Gastroesophageal sphincter (tissue), 4 donors: ENCODE results near the gene CCDC185. TPM values are rescaled to one million over a fixed set of nuclear protein-coding genes. Genes with fewer than 3 reads are reported as not detected.

Experiments
- ATAC-seq: fragments of 150-250 bp; one replicate; pipeline ENCODE4 v1.9.1; 2016; ENCODE audit warnings: mild to moderate bottlenecking, moderate library complexity
- H3K27ac ChIP-seq, 4 donors: fragments of 200-600 bp; sonication (generic) in 3 of 4; 1 replicate in 3 of 4; 2 replicates in 1 of 4; pipeline ENCODE4 v1.5.1; 2016 to 2019
- H3K27me3 ChIP-seq: fragments of 200-600 bp; sonication (generic); one replicate; pipeline ENCODE4 v1.5.1; 2019
- H3K36me3 ChIP-seq, 2 donors: fragments of 200-600 bp; sonication (generic); one replicate each; pipeline ENCODE4 v1.5.1; 2019; ENCODE audit warnings: control low read depth in 1 of 2
- H3K4me1 ChIP-seq, 3 donors: fragments of 200-600 bp; sonication (generic); 1 replicate in 2 of 3; 2 replicates in 1 of 3; pipeline ENCODE4 v1.5.1; 2016 to 2019; ENCODE audit warnings: control low read depth in 2 of 3
- H3K4me3 ChIP-seq, 2 donors: fragments of 200-600 bp; sonication (generic); one replicate each; pipeline ENCODE4 v1.5.1; 2019; ENCODE audit warnings: mild to moderate bottlenecking in 1 of 2, moderate library complexity in 1 of 2
- H3K9me3 ChIP-seq, 3 donors: fragments of 200-600 bp; sonication (generic); one replicate each; pipeline ENCODE4 v1.5.1; 2017 to 2019; ENCODE audit warnings: control low read depth in 2 of 3
- EP300 ChIP-seq: sonication (generic); formaldehyde crosslinking; IDR thresholded peaks from one replicate; pipeline ENCODE4 v1.6.1; 2017; ENCODE audit warnings: antibody characterized with exemption, mild to moderate bottlenecking
- POLR2A ChIP-seq, 2 donors: fragments of 450-650 bp; IDR thresholded peaks; one replicate each; pipeline ENCODE4 v1.6.1; 2017; ENCODE audit warnings: antibody characterized with exemption in 2 of 2, mild to moderate bottlenecking in 2 of 2, moderate library complexity in 1 of 2
- POLR2AphosphoS5 ChIP-seq: sonication (generic); formaldehyde crosslinking; IDR thresholded peaks from one replicate; pipeline ENCODE4 v1.6.1; 2017; ENCODE audit warnings: antibody characterized with exemption
- WGBS, 2 donors: methylation state at CpG; one replicate each; pipeline ENCODE4 v1.1.5; 2018; ENCODE audit warnings: low coverage in 1 of 2; 5-methylcytosine and 5-hydroxymethylcytosine counted together
- total RNA-seq, 4 donors: library from RNA; depleted of rRNA; stranded (reverse); fragments of >200 nt; gene quantifications; one replicate each; pipeline ENCODE4 v1.1.0, GENCODE V29; 2016
- TF ChIP-seq, protein P1 (sequence below), 4 experiments: fragments of 200-600 bp in 2 of 4; fragments of 450-650 bp in 2 of 4; sonication (generic) in 1 of 4; IDR thresholded peaks; one replicate each; pipeline ENCODE4 v1.5.1; 2017 to 2019; ENCODE audit warnings: antibody characterized with exemption in 4 of 4, mild to moderate bottlenecking in 2 of 4, moderate library complexity in 2 of 4

Gene CCDC185
- total RNA-seq, 4 donors from 2014 or later = 0.50 TPM; not detected in 3

- 83% methylated on average over 1 of the region's 1 CpG; no CpG with 5 or more reads in 1 of the 2 donors for WGBS, 2 donors
Measured at GRCh38 chr1:223421025-223421424, 27.8 kb downstream of the CCDC185 start.

GRCh38 chr1:223421676-223422075, 28.5 kb downstream of the CCDC185 start:
- no peak for ATAC-seq
- Histone ChIP-seq H3K9me3 (no peaks in the 10 kb centered on the region), H3K27ac (no peak overlapping the region), H3K36me3 (no peaks in the 10 kb centered on the region), H3K4me1 (peaks cover 0 to 22% (median 0%) of the 10 kb centered on the region in 3 donors), H3K4me3 (no peak overlapping the region), H3K27me3 (no peaks in the 10 kb centered on the region)
- TF ChIP-seq POLR2AphosphoS5 (no peak), EP300 (no peak), POLR2A (IDR thresholded peaks at IDR 0.05) (no peak)
- TF ChIP-seq, protein P1, sequence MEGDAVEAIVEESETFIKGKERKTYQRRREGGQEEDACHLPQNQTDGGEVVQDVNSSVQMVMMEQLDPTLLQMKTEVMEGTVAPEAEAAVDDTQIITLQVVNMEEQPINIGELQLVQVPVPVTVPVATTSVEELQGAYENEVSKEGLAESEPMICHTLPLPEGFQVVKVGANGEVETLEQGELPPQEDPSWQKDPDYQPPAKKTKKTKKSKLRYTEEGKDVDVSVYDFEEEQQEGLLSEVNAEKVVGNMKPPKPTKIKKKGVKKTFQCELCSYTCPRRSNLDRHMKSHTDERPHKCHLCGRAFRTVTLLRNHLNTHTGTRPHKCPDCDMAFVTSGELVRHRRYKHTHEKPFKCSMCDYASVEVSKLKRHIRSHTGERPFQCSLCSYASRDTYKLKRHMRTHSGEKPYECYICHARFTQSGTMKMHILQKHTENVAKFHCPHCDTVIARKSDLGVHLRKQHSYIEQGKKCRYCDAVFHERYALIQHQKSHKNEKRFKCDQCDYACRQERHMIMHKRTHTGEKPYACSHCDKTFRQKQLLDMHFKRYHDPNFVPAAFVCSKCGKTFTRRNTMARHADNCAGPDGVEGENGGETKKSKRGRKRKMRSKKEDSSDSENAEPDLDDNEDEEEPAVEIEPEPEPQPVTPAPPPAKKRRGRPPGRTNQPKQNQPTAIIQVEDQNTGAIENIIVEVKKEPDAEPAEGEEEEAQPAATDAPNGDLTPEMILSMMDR (IDR thresholded peaks at IDR 0.05) = no peak
- 31 to 44% methylated on average over 2 of the region's 2 CpGs for WGBS, 2 donors

More at GRCh38 chr1:223421025-223421424, 27.8 kb downstream of the CCDC185 start:
- Histone ChIP-seq H3K4me3 (no peak overlapping the region), H3K36me3 (no peaks in the 10 kb centered on the region), H3K27ac (no peak overlapping the region), H3K9me3 (no peaks in the 10 kb centered on the region), H3K4me1 (peaks cover 0 to 15% (median 0%) of the 10 kb centered on the region in 3 donors), H3K27me3 (no peaks in the 10 kb centered on the region)
- ATAC-seq = no peak
- no peak for TF ChIP-seq EP300
- TF ChIP-seq, protein P1 (IDR thresholded peaks at IDR 0.05) = no peak
- TF ChIP-seq POLR2AphosphoS5 = no peak
- no peak for TF ChIP-seq POLR2A (IDR thresholded peaks at IDR 0.05)

- TF ChIP-seq, protein P1 (IDR thresholded peaks at IDR 0.05) = no peak
- TF ChIP-seq POLR2A (IDR thresholded peaks at IDR 0.05) (no peak), EP300 (no peak), POLR2AphosphoS5 (no peak)
- no peak for ATAC-seq
- H3K9me3 ChIP-seq = no peaks in the 10 kb centered on the region
- WGBS, 2 donors = 71 to 100% methylated on average over 1 of the region's 1 CpG
- H3K4me3 ChIP-seq = no peak overlapping the region
- no peak overlapping the region for H3K27ac ChIP-seq
- no peaks in the 10 kb centered on the region for H3K36me3 ChIP-seq
- no peaks in the 10 kb centered on the region for H3K27me3 ChIP-seq
- peaks cover 0 to 26% (median 0%) of the 10 kb centered on the region in 3 donors for H3K4me1 ChIP-seq
Measured at GRCh38 chr1:223422911-223423310, 29.7 kb downstream of the CCDC185 start.

DNA sequence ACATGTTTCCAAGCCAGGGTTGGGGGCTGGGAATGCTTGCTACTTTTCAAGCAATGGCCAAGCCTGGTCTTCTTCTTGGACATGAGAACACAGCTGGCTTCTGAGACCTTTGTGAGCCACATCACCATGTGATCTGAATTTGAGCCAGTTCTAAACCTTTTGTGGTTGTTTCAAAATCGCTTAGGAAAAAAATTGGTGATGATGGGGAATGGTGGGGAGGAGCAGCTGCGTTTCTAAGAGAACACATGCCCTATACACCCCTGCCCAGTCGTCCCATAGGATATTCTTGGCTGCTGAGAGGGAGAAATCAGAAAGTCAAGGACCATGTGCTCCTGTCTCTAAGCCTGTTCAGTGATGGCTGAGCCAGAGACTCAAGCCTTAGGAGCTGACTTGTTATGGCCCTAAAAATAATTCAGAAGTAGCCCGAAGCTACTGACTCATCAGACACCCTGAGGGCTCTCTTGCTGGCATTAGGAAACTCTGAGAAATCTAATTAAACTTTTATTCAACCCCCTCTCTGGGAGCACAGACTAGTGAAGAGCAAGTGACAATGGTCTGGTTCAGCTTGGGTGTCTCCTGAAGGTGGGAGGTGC, 30.5 kb downstream of the CCDC185 start:
- ATAC-seq = no peak
- Histone ChIP-seq H3K27ac (no peak overlapping the region), H3K4me3 (no peak overlapping the region), H3K4me1 (peaks cover 0 to 30% (median 0%) of the 10 kb centered on the region in 3 donors), H3K36me3 (no peaks in the 10 kb centered on the region), H3K27me3 (no peaks in the 10 kb centered on the region), H3K9me3 (no peaks in the 10 kb centered on the region)
- TF ChIP-seq, protein P1 (IDR thresholded peaks at IDR 0.05) = no peak
- no peak for TF ChIP-seq POLR2A (IDR thresholded peaks at IDR 0.05)
- TF ChIP-seq POLR2AphosphoS5 = no peak
- TF ChIP-seq EP300 = no peak
- 33% methylated on average over 4 of the region's 4 CpGs; no CpG with 5 or more reads in 1 of the 2 donors for WGBS, 2 donors

GRCh38 chr1:223425550-223425949, 32.3 kb downstream of the CCDC185 start:
- peaks cover 0 to 48% (median 0%) of the 10 kb centered on the region in 3 donors for H3K4me1 ChIP-seq

More at GRCh38 chr1:223425550-223425949, 32.3 kb downstream of the CCDC185 start:
- H3K4me3 ChIP-seq = no peak overlapping the region
- no peaks in the 10 kb centered on the region for H3K27me3 ChIP-seq
- no peaks in the 10 kb centered on the region for H3K36me3 ChIP-seq
- no peak overlapping the region for H3K27ac ChIP-seq
- 57 to 79% methylated on average over 2 to 5 of the region's 5 CpGs for WGBS, 2 donors
- peak; percentile 47 for ATAC-seq
- no peaks in the 10 kb centered on the region for H3K9me3 ChIP-seq
- TF ChIP-seq POLR2AphosphoS5 = peak; percentile 38
- TF ChIP-seq POLR2A (IDR thresholded peaks at IDR 0.05) = no peak
